ENCODE data around the gene FOXO1.

DNA sequence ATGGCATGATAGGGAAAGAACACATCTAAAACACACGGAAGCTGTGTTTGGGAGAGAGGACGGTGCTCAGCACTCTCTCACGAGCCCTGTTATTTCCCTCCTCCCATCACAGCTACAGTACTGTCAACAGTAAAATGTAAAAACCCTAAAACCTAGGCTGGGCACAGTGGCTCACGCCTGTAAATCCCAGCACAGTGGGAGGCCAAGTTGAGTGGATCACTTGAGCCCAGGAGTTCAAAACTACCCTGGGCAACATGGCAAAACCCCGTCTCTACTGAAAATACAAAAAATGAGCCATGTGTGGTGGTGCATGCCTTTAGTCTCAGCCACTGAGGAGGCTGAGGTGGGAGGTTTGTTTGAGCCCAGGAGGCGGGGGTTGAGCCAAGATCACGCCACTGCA, 54.8 kb downstream of the FOXO1 start:
- TF ChIP-seq, protein P1, sequence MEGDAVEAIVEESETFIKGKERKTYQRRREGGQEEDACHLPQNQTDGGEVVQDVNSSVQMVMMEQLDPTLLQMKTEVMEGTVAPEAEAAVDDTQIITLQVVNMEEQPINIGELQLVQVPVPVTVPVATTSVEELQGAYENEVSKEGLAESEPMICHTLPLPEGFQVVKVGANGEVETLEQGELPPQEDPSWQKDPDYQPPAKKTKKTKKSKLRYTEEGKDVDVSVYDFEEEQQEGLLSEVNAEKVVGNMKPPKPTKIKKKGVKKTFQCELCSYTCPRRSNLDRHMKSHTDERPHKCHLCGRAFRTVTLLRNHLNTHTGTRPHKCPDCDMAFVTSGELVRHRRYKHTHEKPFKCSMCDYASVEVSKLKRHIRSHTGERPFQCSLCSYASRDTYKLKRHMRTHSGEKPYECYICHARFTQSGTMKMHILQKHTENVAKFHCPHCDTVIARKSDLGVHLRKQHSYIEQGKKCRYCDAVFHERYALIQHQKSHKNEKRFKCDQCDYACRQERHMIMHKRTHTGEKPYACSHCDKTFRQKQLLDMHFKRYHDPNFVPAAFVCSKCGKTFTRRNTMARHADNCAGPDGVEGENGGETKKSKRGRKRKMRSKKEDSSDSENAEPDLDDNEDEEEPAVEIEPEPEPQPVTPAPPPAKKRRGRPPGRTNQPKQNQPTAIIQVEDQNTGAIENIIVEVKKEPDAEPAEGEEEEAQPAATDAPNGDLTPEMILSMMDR (conservative IDR thresholded peaks at IDR 0.05; ENCODE audit: low read length) = no peak
- TF ChIP-seq EZH2phosphoT487 (IDR thresholded peaks at IDR 0.05; ENCODE audit: borderline replicate concordance, low read depth, low read length) = no peak
